Measurements from ENCODE around the gene MOV10. TPM values are rescaled to one million over a fixed set of nuclear protein-coding genes. Genes with fewer than 3 reads are reported as not detected.

Gene MOV10
- polyA plus RNA-seq, 1 donor from 2014 or later, result 1.4 TPM

DNA sequence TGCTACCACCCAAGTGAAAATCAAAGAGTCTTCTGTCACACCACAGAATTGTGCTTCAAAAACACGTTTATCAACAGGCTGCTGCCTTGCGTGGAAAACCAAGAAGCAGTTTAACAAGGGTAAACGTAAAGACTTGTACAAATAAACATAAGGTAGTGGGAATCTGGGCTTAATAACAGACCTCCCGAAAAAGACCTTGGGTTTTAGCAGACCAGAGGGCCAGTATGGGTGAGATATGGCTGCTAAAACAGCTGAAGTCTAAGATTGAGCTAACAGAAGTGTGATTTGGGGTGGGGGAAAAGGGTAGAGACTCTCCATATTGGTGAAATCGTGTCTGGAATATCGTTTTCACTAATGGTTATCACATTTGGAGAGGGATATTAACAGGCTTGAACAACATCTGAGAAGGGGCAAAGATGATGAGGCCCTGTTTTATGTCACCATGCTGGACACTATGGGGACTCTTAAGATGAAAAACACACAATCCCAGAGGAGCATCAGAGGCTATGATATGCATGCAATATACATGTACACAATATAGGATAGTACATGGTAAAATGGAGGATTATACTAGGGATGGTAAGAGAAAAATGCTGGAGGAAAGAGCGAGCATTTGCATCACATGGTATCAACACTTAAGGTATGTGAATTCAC lies 1.4 kb downstream of the MOV10 start:
- H4K20me1 ChIP-seq (ENCODE audit: insufficient read depth), result no peaks in the 10 kb centered on the region
- H3K27ac ChIP-seq (ENCODE audit: low read length), result no peak overlapping the region
- no peak for TF ChIP-seq SMC3 (conservative IDR thresholded peaks at IDR 0.05; ENCODE audit: poor library complexity)
- TF ChIP-seq REST (IDR thresholded peaks at IDR 0.05; ENCODE audit: borderline replicate concordance), result no peak
- TF ChIP-seq EZH2 (IDR thresholded peaks at IDR 0.05; ENCODE audit: borderline replicate concordance, insufficient read depth, low read length, poor library complexity, severe bottlenecking), result no peak
- no peak for TF ChIP-seq POLR2AphosphoS5 (IDR thresholded peaks at IDR 0.05)
- TF ChIP-seq CTCF (IDR thresholded peaks at IDR 0.05; ENCODE audit: poor library complexity, severe bottlenecking), result no peak
- no peak for TF ChIP-seq MXI1 (conservative IDR thresholded peaks at IDR 0.05; ENCODE audit: poor library complexity, severe bottlenecking)
- TF ChIP-seq RAD21 (conservative IDR thresholded peaks at IDR 0.05), result no peak
- no peak for TF ChIP-seq EP300 (conservative IDR thresholded peaks at IDR 0.05; ENCODE audit: poor library complexity, severe bottlenecking)
- no peak for TF ChIP-seq TAF1 (IDR thresholded peaks at IDR 0.05; ENCODE audit: low read depth)
- H3K9me2 ChIP-seq (ENCODE audit: insufficient read depth, low read length), result no peaks in the 10 kb centered on the region
- no peaks in the 10 kb centered on the region for H3K27me3 ChIP-seq (ENCODE audit: insufficient read depth, low read depth, low read length)
- H2AFZ ChIP-seq (ENCODE audit: low read depth, low read length), result no peak overlapping the region
- H3K9ac ChIP-seq (ENCODE audit: low read length), result peak overlapping the region; percentile 61
- no peaks in the 10 kb centered on the region for H3K79me2 ChIP-seq (replicated peaks; ENCODE audit: insufficient read depth, low read length)
- peak overlapping the region; percentile 33 for H3K4me2 ChIP-seq (ENCODE audit: low read length)
- no peaks in the 10 kb centered on the region for H3K9me3 ChIP-seq (ENCODE audit: low read length)
- peaks cover 5% of the 10 kb centered on the region for H3K36me3 ChIP-seq (ENCODE audit: insufficient read depth, low read length)
- H3K4me3 ChIP-seq (ENCODE audit: low read length), result peak overlapping the region; percentile 74
- no peaks in the 10 kb centered on the region for H3F3A ChIP-seq (ENCODE audit: insufficient read depth, low read length, poor library complexity, severe bottlenecking)

GRCh38 chr1:112676543-112676942 lies 2.1 kb downstream of the MOV10 start:
- peaks cover 2% of the 10 kb centered on the region for H3K36me3 ChIP-seq (ENCODE audit: insufficient read depth, low read length)
- no peaks in the 10 kb centered on the region for H3K9me2 ChIP-seq (ENCODE audit: insufficient read depth, low read length)
- TF ChIP-seq EZH2 (IDR thresholded peaks at IDR 0.05; ENCODE audit: borderline replicate concordance, insufficient read depth, low read length, poor library complexity, severe bottlenecking) (no peak), CTCF (IDR thresholded peaks at IDR 0.05; ENCODE audit: poor library complexity, severe bottlenecking) (no peak), SMC3 (conservative IDR thresholded peaks at IDR 0.05; ENCODE audit: poor library complexity) (no peak), REST (IDR thresholded peaks at IDR 0.05; ENCODE audit: borderline replicate concordance) (no peak)
- H4K20me1 ChIP-seq (ENCODE audit: insufficient read depth), result no peaks in the 10 kb centered on the region
- H3F3A ChIP-seq (ENCODE audit: insufficient read depth, low read length, poor library complexity, severe bottlenecking), result no peaks in the 10 kb centered on the region
- no peak overlapping the region for H3K4me3 ChIP-seq (ENCODE audit: low read length)
- H3K9me3 ChIP-seq (ENCODE audit: low read length), result no peaks in the 10 kb centered on the region
- H2AFZ ChIP-seq (ENCODE audit: low read depth, low read length), result no peak overlapping the region
- no peak overlapping the region for H3K4me2 ChIP-seq (ENCODE audit: low read length)
- H3K27ac ChIP-seq (ENCODE audit: low read length), result no peak overlapping the region
- no peak overlapping the region for H3K9ac ChIP-seq (ENCODE audit: low read length)
- no peaks in the 10 kb centered on the region for H3K79me2 ChIP-seq (replicated peaks; ENCODE audit: insufficient read depth, low read length)
- H3K27me3 ChIP-seq (ENCODE audit: insufficient read depth, low read depth, low read length), result no peaks in the 10 kb centered on the region
